ENCODE measurements around the gene PPA2. TPM values are rescaled to one million over a fixed set of nuclear protein-coding genes. Genes with fewer than 3 reads are reported as not detected.

Gene PPA2
- total RNA-seq, 1 experiment from 2014 or later, result 76.4 TPM

- no peak overlapping the region for H4K91ac ChIP-seq (ENCODE audit: insufficient read length, low read depth, low read length)
- H2AFZ ChIP-seq (ENCODE audit: low read length), result no peak overlapping the region
- peaks cover 9 to 18% of the 10 kb centered on the region in 2 experiments for H3K9me3 Mint-ChIP-seq
- H3K23me2 ChIP-seq (ENCODE audit: insufficient read length, low read depth, low read length, poor library complexity, severe bottlenecking), result no peaks in the 10 kb centered on the region
- H3K79me2 ChIP-seq (ENCODE audit: insufficient read depth, low read length), result no peaks in the 10 kb centered on the region
- H2BK120ac ChIP-seq (ENCODE audit: low read depth, low read length, poor library complexity, severe bottlenecking), result no peak overlapping the region
- no peak overlapping the region for H2BK5ac ChIP-seq (ENCODE audit: insufficient read length, low read length)
- no peak overlapping the region for H2AK5ac ChIP-seq (ENCODE audit: insufficient read length, low read length)
- H4K8ac ChIP-seq (replicated peaks; ENCODE audit: insufficient read length, low read depth, low read length), result no peak overlapping the region
- no peak overlapping the region for H4K5ac ChIP-seq (ENCODE audit: insufficient read length, low read depth, low read length)
- no peaks in the 10 kb centered on the region for H3K27me3 ChIP-seq (ENCODE audit: insufficient read depth, low read length)
- no peak overlapping the region for H3K4me2 ChIP-seq (ENCODE audit: insufficient read depth, insufficient read length, low read length)
- H3K23ac ChIP-seq (ENCODE audit: insufficient read length, low read depth, low read length), result no peak overlapping the region
- no peak overlapping the region for H3K4ac ChIP-seq (ENCODE audit: low read depth, low read length)
- DNase-seq, result no peak
- no peak overlapping the region for H2BK12ac ChIP-seq (ENCODE audit: insufficient read length, low read depth, low read length)
- no peak overlapping the region for H3K27ac Mint-ChIP-seq
- no peaks in the 10 kb centered on the region for H3K27me3 Mint-ChIP-seq (ENCODE audit: low read depth)
- no peaks in the 10 kb centered on the region for H3K4me1 Mint-ChIP-seq
- no peak overlapping the region for H3K18ac ChIP-seq (ENCODE audit: insufficient read length, low read depth, low read length)
- no peak for TF ChIP-seq CTCF (conservative IDR thresholded peaks at IDR 0.05)
- H3K9me3 ChIP-seq (ENCODE audit: control insufficient read depth, low read depth, low read length), result no peaks in the 10 kb centered on the region
- no peaks in the 10 kb centered on the region for H4K20me1 ChIP-seq (ENCODE audit: control insufficient read depth, insufficient read depth, insufficient read length)
- no peak overlapping the region for H3K27ac ChIP-seq (ENCODE audit: insufficient read length, low read depth, low read length)
- H3K4me3 Mint-ChIP-seq, result no peak overlapping the region
- no peaks in the 10 kb centered on the region for H3K4me1 ChIP-seq (ENCODE audit: insufficient read depth, low read length)
- H3K56ac ChIP-seq (ENCODE audit: insufficient read length, low read depth, low read length), result no peak overlapping the region
- H3K9ac ChIP-seq (ENCODE audit: extremely low read depth, insufficient read length, low read length), result no peak overlapping the region
- peaks cover 23 to 27% (median 24%) of the 10 kb centered on the region in 3 experiments for H3K36me3 Mint-ChIP-seq (ENCODE audit: insufficient read depth in 1 of 3, low read depth in 3 of 3)
- H3T11ph ChIP-seq (ENCODE audit: low read length), result no peak overlapping the region
- no peaks in the 10 kb centered on the region for H3K79me1 ChIP-seq (ENCODE audit: insufficient read depth, low read depth, low read length, poor library complexity, severe bottlenecking)
- no peak overlapping the region for H2BK15ac ChIP-seq (ENCODE audit: low read depth, low read length)
- H3K14ac ChIP-seq (ENCODE audit: insufficient read depth, low read length), result no peak overlapping the region
- no peak overlapping the region for H2BK20ac ChIP-seq (ENCODE audit: low read depth, low read length, poor library complexity, severe bottlenecking)
Observed at GRCh38 chr4:105361053-105361452, 112.8 kb downstream of the PPA2 start.

Measured in H9 (cell line).